ENCODE results near the gene GOLGA6L2.

GRCh38 chr15:23477920-23478319 is 30.9 kb upstream of the GOLGA6L2 start:
- TF ChIP-seq, protein P1, sequence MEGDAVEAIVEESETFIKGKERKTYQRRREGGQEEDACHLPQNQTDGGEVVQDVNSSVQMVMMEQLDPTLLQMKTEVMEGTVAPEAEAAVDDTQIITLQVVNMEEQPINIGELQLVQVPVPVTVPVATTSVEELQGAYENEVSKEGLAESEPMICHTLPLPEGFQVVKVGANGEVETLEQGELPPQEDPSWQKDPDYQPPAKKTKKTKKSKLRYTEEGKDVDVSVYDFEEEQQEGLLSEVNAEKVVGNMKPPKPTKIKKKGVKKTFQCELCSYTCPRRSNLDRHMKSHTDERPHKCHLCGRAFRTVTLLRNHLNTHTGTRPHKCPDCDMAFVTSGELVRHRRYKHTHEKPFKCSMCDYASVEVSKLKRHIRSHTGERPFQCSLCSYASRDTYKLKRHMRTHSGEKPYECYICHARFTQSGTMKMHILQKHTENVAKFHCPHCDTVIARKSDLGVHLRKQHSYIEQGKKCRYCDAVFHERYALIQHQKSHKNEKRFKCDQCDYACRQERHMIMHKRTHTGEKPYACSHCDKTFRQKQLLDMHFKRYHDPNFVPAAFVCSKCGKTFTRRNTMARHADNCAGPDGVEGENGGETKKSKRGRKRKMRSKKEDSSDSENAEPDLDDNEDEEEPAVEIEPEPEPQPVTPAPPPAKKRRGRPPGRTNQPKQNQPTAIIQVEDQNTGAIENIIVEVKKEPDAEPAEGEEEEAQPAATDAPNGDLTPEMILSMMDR (IDR thresholded peaks at IDR 0.05), result no peak
- no peak for TF ChIP-seq POLR2A (IDR thresholded peaks at IDR 0.05)
